ENCODE data around the gene HEXD.
"Not testable (repeated sequence)": the region's sequence is repeated elsewhere in the genome, so short reads cannot be mapped to it uniquely, and the experiment has no call there.

The HEXD gene

DNA sequence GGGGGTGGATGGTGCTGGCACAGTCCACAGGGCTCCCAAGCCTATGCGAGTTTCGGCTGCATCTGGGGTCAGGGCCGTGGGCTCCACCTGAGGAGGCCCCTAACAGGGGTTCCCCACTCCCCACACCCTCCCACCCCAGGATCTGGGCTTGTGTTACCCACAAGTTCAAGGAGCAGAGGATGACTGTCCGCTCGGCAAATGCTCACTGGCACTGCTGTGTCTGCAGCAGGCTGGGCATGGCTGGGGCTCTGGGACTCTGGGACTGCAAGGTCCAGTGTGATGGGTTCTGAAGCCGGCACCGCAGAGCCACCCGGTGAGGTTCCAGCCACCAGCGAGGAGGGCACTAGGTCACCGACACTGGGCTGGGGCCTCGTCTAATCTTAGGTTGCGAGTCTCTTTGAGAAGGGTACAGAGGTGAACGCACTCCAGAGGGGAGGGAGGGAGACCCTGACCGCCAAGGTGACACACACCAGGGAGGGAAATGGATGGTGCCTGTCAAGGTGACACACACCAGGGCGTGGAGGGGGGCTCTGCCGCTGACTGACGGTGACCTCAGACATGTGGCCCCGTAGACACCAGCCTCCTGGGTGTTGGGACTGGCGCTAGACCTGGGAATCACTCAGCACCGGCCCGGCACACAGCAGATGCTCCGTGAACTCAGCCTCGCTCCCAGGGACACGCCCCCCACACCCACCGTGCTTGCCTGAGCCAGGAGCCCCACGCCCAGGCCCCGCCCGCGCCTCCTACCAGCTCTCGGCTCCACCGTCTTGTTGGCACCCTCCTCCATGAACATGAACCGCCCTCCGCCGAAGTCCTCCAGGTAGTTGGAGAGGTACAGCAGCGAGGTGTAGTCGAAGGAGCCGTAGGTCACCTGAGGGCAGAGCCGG, 20.5 kb upstream of the HEXD start:
- DNase-seq: no peak

DNA sequence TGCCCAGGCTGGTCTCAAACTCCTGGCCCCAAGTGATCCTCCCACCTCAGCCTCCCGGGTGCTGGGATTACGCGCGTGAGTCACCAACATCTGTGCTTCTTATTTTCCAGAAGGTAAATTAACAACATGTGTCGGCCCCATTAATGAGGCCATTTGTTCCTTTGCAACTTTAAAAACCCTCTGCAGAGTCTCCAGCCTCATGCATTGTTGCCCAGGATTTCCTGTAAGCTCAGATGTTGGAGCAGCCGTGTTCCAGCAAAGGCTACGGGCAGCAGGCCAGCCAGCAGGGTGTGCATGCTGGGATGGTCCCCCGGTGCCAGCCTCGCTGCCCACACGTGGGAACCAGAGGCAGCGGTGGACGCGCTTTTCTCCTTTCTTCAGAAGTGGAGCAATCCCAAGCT, 19.1 kb upstream of the HEXD start:
- no peak for DNase-seq

DNA sequence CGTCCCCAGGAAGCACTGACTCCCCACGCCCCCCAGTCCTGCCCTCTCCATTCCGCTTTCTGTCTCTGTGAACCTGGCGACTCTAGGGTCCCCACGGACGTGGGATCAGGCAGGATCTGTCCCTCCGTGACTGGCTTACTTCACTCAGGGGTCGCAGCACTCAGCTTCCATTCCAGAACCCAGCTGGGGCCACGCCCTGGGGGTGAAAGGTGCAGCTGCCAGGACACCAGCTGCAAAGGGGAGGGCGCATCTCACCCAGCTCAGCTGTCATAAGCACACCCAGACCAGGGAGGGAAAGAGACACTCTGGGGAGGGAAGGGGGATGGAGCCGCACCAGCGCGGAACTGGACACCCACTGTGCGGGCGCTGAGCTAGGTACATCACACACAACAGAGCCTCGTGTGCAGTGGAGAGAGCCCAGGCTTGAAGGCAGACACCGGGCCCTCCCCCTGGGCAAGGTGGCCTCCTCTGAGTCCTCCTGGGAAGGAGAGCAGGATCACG, 18.5 kb upstream of the HEXD start:
- DNase-seq: no peak

DNA sequence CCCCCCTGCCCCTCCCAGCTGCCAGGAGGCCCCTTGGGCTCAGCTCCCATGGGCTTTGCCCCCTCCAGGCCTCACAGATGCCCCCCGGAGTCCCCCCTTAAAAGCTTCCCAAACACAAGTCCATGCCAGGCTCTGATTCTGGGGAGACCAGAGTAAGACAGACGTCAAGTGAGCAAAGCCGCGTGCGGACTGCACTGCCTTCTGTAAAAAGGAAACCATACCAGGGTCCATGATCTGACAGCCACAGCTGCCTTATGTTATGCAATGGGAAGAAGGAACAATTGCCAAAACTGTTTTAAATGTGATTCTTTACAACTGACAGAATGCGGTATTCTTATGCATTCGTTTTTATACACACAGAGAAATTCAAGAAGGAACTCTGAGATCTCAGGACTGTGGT, 17.9 kb upstream of the HEXD start:
- no peak for DNase-seq

DNA sequence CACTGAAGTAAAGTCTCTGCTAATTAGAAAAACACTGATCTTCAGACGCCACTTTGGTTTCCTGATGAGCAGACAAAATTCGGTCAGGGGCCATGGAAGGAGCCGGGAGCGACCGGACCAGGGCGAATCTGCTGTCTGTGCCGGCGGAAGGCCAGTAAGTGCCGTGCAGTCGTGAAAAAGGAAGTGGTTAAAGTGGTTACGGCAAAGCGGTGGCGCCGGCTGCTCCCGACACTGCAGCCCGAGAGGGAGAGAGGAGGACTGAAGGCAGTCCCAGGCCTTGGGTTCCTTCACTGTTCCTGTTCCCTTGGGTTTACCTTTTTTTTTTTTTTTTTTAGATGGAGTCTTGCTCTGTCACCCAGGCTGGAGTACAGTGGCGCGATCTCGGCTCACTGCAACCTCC, 17.3 kb upstream of the HEXD start:
- no peak for DNase-seq

DNA sequence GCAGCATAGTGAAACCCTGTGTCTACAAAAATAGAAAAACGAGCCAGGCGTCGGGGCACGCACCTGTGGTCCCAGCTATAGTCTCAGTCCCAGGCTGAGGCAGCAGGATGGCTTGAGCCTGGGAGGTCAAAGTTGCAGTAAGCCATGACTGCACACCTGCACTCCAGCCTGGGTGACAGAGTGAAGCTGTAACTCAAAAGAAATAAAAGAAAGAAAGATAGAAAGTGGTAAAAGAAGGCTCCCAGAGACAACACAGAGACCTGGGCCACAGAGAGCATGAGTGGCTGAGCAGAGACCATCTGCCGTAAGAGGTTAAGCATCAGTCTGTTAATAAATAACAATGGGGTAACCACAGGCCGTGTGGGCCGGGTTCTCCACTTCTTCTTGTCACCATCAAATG, 15.3 kb upstream of the HEXD start:
- DNase-seq: no peak

DNA sequence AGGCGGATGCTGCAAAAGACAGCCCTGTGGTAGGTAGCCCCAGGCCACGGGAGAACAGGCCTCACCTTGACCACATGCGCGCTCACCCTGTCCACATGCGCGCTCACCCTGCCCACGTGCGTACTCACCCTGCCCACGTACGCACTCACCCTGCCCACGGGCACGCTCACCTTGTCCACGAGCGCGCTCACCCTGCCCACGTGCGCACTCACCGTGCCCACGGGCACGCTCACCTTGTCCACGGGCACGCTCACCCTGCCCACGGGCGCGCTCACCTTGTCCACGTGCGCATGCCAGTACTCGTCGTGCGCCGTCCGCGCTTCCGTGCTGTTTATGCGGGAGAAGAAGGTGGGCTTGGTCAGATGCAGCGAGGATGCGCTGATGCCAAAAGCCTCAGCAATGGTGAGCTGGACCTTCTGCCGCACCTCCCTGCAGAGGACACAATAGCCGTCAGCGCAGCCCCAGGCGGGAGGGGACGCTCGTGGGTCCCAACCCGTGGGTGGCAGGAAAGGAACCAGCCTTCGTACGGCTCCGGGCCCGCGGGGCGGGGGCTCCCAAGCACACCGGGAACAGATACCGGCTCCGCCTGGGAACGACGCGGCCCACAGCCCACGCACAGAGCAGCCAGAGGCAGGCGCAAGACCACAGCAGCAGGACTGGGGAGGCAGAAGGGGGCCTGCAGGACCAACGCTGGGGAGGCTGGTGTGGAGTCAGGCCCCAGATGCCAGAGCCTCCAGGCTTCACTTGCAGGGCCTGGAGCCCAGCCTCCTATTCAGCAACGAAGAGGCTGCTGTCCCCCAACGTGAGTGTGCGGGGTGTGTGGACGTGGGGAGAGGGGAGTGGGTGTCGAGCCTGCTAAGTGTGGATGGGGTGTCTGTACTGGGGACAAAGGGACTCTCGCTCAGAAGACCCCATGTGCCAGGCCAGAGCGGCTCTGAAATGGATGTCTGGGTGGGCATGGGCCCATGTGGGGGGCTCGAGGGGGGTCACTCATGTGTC, 14.2 kb upstream of the HEXD start:
- no peak for DNase-seq

DNA sequence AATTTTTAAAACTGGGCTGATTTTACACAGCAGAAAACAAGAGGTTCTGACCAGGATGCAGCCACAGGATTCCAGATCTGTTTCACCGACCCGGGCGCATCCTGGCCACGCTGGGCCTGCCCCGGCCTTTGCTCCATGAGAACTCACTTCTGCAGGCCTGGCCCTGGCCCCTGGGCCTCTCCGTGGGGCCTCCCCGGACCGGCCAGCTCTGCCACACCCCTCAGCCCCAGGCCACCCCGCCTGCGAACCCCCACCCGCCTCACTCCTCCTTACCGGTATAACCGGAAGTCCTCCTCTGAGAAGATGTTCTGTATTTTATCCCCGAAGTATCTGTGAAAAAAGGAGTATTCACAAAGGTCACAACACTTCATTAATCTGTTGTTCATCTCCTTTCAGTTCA, 13.1 kb upstream of the HEXD start:
- no peak for DNase-seq

DNA sequence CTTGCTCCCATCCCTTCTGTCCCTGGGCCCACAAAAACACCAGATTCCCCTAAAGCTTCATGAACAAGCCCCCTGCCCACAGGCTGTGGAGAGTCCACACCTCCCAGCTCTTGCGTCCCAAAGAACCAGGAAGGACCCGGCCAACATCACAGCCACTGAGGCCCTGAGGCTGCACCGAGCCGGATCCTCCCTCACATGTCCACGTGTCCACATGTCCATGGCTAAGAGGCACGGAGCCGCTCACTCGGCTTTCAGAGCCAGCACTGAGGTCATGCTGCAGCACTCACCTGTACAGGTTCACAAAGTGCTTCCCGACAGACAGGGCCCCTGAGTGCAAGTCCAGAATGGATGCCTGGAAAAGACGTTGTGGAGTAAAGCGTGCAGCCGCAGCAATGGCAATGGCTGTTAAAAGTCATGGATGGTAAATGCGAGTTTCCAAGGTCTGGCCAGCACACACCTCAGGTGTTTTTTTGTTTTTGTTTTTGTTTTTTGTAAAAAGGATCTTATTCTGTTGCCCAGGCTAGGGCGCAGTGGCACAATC, 11.9 kb upstream of the HEXD start:
- DNase-seq: no peak

DNA sequence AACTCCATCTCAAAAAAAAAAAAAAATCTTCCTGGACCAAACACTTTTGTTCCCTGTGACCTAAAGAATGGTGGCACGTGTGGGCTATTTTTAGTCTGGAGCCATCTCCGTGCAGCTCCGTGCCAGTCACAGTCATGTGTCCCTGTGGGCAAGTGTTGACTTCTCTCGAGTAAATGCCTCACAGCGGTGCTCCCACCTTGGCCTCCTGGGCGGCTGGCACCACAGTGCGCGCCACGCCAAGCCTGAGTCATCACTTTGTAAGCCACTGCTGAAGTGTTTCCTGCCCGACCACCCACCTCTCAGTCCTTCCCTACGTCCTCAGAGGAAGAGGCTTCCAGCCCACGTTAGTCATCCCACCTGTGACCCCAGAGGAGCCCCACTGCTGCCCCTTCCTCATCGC, 10.9 kb upstream of the HEXD start:
- no peak for DNase-seq

DNA sequence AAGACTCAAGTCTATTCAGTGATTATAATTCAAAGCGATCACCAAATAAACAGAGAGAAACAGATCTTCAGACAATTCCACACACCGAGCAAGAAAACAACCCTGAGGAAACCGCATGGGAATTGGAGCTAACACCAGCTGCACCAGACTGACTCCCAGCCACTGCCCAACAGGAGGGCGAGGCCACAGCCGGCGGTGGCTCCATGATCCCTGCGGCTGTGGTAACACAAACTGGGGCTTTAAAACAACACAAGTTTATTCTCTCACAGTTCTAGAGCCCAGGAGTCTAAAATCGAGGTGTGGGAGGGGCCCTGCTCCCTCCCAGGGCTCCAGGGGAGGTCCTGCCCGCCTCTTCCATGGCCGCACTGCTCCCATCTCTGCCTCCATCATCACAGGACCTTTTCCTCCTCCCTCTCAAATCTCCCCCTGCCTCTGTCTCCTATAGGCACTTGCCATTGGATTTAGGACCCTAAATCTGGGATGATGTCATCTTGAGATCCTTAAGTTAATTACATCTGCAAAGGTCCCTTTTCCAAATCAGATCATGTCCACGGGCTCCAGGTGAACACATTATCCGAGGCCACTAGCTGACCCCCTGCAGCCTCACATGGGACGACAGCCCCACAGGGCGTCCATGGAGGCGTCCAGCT, 9.7 kb upstream of the HEXD start:
- DNase-seq: no peak

DNA sequence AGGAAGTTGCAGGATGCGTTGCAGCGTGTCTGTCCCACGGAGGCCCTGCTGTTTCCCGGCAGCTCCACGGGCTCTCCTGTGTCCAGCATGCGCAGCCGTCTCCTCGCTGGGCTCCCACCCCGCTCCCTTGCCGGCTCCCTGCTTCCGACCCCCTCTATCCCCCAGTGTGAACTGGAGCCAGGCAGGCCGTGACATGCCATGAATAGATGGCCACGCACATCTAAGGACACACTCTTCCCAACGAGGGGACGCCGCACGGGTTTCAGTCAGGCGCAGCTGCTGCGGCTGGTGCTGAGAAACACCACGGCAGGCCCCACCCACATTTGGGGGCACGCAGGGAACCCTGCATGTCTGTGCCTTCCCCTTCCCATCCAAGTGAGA, 9.2 kb upstream of the HEXD start:
- no peak for DNase-seq

DNA sequence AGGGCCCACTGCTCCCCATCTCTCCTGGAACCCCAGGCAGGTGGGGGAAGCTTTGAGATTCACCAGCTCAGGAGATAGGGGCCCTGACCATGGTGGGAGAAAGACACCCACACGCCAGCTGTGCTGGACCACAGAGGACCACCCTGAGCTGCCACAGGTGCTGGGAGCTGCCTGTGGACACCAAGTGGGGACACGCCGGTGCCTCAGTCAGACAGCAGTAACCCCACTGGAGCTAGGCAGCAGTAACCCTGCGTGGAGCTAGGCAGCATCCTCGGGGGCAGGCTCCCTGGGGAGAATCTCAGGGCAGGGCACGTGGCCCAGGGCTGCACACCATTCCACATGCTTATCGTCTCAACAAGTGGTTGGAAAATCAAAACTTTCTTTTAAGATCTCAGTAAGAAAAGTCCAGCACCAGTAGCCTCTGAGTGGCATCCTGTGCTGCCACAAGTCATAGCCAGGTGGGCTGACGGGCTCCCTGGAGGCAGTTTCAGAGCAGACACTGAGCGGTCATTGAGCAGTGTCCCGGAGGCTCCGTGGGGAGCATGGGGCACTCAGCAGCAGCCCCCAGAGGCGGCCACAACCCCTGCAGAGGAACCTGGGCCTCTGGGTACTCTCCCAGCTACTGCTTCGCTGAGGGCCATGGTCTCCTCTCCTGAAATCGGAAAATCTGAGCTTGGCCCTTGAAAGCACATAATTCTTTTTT, 8.0 kb upstream of the HEXD start:
- DNase-seq: no peak

DNA sequence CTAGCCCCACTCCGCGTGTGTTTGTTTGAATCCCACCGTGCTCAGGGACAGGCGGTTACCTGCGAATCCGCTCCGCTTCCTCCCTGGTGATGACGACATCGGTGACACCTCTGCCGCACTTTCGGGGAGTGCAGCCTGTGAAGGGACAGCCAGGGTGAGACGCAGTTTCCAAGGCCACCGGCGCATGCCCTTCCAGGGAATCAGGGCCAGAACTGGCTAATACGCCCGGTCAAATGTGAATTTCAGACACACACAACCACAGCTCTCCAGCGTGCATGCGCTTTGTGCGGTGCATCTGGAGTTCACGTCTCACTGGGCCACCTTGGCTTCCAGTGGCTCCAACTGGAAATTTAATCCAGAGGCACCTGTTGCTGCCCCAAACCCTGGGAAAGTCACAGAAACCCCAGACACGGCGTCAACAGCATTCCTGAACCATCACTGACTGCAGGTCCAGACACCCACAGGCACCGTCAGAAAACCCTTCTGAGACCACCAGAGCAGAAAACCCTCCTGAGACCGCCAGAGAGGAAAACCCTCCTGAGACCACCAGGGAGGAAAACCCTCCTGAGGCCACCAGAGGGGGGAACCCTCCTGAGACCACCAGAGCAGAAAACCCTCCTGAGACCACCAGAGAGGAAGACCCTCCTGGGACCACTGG, 6.6 kb upstream of the HEXD start:
- DNase-seq: no peak

DNA sequence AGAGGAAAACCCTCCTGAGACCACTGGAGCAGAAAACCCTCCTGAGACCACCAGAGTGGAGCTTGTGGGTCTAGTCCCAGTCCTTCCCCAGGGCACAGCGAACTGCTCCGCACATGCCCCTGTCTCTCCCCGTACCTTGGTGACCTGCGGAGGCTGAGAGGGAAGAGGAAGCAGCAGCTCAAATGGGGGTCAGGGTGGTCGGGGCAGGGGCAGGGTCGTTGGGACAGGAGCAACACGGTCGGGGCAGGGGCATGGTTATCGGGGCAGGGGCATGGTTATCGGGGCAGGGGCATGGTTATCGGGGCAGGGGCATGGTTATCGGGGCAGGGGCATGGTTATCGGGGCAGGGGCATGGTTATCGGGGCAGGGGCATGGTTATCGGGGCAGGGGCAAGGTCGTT, 6.1 kb upstream of the HEXD start:
- not testable (repeated sequence) for DNase-seq

DNA sequence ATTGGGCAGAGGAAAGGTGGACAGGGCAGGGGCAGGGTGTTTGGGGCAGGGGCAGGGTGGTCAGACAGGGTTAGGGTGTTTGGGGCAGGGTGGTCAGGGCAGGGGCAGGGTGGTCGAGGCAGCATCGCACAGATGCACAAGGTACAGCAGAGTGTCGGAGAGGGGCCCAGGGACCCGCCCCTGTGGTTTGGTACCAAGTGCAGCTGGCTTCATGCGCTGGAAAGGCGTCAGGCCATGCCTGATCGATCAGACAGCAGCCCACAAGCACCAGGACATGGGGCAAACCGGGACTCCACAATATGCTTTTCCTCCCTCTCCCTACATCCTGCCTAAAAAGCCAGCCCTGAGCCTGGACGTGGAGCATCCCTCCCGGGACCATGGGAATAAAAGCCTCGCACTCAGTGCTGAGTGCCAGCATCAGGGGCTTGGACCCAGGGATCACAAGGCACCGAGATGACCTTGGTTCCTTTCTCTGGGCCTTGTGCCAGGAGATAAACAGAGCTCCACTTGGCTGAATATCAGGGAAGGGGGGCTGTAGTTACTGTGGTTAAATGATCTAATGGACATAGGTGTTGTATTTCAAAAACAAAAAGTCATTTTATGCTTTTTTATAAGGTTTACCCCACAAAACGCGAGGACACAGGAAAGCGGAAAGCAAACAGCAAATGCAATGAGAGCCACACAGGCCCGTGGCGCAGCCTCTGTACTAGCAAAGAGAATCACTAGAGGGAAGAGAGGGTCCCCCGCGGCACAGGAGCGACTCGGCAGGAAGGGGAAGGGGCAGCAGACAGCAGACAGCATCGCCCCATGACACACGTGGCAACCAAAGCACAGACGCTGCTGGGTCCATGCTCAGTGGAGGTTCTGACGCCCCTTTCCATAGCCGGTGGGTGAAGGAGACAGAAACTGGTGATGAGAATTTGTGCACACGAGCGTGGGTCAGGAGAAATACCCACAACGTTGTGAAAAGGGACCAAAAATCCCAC, 5.3 kb upstream of the HEXD start:
- no peak for DNase-seq

DNA sequence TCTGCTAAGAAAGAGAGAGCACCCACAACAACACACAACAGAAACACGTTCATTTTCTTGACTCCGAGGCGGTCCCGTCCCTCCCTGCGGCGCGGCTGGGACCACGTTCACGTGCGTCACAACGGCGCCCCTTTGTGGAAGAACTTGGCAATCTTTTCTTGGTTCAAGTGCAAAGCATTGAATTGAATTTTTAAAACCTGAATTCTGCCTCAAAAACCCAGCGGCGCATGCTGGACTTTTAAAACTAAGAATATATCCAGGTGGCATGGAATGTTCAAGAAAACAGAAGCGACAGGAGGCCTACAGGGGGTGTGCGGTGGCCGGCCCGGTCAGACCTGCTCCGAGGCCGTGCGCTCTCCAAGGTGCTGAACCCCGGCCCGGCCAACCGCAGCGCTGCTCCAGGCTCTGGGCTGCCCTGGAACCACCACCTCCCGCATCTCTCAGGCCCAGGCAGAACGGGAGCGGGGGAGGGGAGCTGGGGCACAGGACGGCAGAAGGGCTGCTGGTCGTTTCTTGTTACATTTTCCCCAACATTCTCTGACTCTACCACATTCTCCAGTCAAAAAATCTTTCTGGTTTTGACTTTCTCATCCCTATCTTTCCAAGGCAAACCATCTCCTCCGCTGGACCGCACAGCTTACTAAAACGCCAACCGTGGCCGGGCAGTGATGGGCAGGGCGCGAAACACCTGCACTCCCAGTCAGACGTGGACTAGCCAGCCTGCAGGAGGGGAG, 3.4 kb upstream of the HEXD start:
- DNase-seq: peak in 1 of 2 experiments; percentile 20

DNA sequence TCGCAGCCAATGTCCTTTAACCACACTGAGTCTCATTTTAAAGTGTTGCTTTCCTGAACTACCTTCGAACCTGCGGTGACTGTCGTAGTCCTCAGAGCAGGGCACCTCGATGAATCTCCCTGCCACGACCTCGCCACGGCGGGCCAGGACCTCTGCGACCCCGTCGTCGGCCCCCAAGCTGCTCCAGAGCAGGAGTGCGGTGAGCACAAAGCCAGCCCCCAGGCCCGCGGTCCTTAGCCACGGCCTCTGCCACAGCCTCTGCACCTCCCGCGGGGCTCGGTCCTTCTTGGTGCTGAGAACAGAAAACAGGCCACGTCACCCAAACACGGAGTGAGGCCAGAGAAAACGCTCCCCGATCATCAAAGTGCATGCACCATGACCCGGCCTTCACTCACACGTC, 2.8 kb upstream of the HEXD start:
- DNase-seq: no peak

DNA sequence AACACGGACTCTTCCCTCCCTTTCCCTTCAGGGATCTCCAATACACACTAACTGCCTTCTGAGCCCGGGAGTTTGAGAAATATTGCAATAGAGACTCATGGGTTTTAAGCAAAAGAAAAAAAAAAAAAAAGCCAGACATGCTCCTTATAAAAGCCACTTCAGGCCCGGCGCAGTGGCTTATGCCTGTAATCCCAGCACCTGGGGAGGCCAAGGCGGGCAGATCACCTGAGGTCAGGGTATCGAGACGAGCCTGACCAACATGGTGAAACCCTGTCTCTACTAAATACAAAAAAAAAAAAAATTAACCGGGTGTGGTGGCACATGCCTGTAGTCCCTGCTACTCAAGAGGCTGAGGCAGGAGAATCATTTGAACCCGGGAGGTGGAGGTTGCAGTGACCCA, 2.4 kb upstream of the HEXD start:
- no peak for DNase-seq

DNA sequence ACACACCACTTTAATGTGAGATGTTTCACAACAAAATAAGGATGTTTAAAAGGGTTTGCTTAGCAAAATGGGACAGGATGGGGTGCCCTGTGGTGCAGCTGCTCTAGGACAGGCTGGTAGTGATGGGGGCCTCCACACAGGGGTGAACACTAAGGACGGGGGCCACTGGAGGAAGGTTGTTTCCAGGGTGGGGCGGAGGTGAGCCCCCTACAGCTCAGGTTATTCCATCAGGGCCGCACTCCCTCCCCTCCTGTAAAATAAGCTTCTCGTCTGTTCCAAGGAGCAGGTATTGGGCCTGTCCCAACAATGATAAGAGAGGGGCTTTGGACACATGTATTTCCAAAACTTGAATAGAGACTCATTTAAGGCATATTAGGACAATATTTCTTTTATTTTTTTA, 1.9 kb upstream of the HEXD start:
- no peak for DNase-seq

Measured in NCI-H1930 (cell line).